ENCODE measurements around the gene NMNAT3.

DNA sequence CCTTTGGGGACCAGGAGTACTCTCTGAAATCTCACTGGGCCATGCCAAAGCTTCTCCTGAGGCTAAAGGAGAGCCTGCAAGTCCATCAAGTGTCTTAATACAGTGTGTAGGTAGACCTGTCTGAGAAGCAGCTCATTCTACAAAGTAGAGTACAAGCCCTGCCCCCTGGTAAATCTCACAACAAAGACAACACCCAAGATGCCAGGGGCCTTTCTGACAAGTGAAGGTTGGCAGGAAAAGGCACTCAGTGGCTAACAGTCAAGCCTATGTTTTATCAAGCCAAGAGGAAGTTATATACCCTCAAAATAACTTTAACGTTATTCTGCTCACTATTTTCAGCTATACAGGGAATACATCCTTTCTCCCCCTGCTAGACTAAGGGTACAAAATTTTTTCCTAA is 58.3 kb downstream of the NMNAT3 start:
- TF ChIP-seq, protein P1, sequence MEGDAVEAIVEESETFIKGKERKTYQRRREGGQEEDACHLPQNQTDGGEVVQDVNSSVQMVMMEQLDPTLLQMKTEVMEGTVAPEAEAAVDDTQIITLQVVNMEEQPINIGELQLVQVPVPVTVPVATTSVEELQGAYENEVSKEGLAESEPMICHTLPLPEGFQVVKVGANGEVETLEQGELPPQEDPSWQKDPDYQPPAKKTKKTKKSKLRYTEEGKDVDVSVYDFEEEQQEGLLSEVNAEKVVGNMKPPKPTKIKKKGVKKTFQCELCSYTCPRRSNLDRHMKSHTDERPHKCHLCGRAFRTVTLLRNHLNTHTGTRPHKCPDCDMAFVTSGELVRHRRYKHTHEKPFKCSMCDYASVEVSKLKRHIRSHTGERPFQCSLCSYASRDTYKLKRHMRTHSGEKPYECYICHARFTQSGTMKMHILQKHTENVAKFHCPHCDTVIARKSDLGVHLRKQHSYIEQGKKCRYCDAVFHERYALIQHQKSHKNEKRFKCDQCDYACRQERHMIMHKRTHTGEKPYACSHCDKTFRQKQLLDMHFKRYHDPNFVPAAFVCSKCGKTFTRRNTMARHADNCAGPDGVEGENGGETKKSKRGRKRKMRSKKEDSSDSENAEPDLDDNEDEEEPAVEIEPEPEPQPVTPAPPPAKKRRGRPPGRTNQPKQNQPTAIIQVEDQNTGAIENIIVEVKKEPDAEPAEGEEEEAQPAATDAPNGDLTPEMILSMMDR (IDR thresholded peaks at IDR 0.05; ENCODE audit: low read length), result no peak
- TF ChIP-seq EZH2 (IDR thresholded peaks at IDR 0.05; ENCODE audit: borderline replicate concordance, low read length), result no peak

Data from OCI-LY1 (cell line).